Nephron progenitor cell (in vitro differentiated cells): ENCODE measurements around the gene GRK3.

ENCODE experiments used
- DNase-seq: peaks from one replicate; pipeline ENCODE4 v3.0.0; 2021
- H3K27ac Mint-ChIP-seq: 2 replicates; pipeline ENCODE4 v1.8.0; 2021; ENCODE audit warnings: mild to moderate bottlenecking, moderate library complexity, mixed read lengths
- H3K27me3 Mint-ChIP-seq: 2 replicates; pipeline ENCODE4 v1.8.0; 2021; ENCODE audit warnings: mild to moderate bottlenecking, low read depth, mixed read lengths; ENCODE audit not compliant: poor library complexity
- H3K36me3 Mint-ChIP-seq: 2 replicates; pipeline ENCODE4 v1.8.0; 2021; ENCODE audit warnings: low read depth, mixed read lengths
- H3K4me1 Mint-ChIP-seq: 2 replicates; pipeline ENCODE4 v1.8.0; 2021; ENCODE audit warnings: mixed read lengths
- H3K4me3 Mint-ChIP-seq: 2 replicates; pipeline ENCODE4 v1.8.0; 2021; ENCODE audit warnings: mild to moderate bottlenecking, moderate library complexity, mixed read lengths
- H3K9me3 Mint-ChIP-seq: 2 replicates; pipeline ENCODE4 v1.8.0; 2021; ENCODE audit warnings: mild to moderate bottlenecking, moderate library complexity, mixed read lengths
- TF ChIP-seq, protein P1 (sequence below): fragments of 200-600 bp; sonication (generic); IDR thresholded peaks from 2 replicates; pipeline ENCODE4 v1.5.0; 2021; ENCODE audit warnings: antibody characterized with exemption

Gene GRK3

DNA sequence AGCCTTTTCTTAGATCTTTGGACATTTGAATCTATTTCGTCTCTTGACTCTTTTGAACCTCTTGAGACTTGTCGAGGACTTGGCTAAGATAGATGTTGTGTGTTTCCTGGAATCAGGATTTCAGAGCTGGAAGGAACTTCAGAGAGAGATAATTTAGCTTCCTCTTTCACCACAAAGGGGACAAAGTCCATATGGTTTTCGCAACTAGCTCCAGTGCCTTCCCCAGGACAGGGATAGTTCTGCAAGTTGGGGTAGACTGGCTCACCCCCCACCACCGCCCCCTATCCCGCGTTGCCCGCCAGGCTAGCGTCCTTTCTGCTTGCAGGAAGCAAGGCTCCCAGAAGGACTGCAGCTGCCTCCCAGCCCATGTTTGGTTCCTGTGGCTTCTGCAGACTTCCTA, 101.8 kb downstream of the GRK3 start:
- no peaks in the 10 kb centered on the region for H3K4me1 Mint-ChIP-seq
- H3K9me3 Mint-ChIP-seq, result no peaks in the 10 kb centered on the region
- TF ChIP-seq, protein P1, sequence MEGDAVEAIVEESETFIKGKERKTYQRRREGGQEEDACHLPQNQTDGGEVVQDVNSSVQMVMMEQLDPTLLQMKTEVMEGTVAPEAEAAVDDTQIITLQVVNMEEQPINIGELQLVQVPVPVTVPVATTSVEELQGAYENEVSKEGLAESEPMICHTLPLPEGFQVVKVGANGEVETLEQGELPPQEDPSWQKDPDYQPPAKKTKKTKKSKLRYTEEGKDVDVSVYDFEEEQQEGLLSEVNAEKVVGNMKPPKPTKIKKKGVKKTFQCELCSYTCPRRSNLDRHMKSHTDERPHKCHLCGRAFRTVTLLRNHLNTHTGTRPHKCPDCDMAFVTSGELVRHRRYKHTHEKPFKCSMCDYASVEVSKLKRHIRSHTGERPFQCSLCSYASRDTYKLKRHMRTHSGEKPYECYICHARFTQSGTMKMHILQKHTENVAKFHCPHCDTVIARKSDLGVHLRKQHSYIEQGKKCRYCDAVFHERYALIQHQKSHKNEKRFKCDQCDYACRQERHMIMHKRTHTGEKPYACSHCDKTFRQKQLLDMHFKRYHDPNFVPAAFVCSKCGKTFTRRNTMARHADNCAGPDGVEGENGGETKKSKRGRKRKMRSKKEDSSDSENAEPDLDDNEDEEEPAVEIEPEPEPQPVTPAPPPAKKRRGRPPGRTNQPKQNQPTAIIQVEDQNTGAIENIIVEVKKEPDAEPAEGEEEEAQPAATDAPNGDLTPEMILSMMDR, result no peak
- no peak overlapping the region for H3K4me3 Mint-ChIP-seq
- peaks cover 10% of the 10 kb centered on the region for H3K36me3 Mint-ChIP-seq
- H3K27ac Mint-ChIP-seq, result no peak overlapping the region
- DNase-seq, result peak; percentile 3
- H3K27me3 Mint-ChIP-seq, result no peaks in the 10 kb centered on the region

DNA sequence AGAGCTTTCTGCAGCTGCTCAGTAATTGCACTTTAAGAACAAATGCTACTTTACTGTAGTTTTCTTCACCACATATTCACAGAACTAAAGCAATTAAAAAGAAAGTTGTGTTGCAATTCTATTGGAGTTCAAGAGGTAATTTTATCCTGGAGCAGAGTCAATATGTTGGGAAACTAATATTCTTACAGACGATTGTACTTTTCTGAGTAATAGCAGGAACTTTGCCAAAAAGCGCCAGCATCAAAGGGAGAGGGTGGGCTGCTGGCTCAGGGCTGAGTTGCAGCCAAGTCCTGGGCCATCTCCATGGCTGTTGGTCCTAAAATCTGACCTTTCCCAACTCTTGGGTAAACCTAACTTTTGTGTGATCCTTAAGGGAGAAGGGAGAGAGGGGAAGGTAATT, 104.0 kb downstream of the GRK3 start:
- TF ChIP-seq, protein P1, result no peak
- Mint-ChIP-seq H3K9me3 (no peaks in the 10 kb centered on the region), H3K27ac (no peak overlapping the region), H3K27me3 (peaks cover 3% of the 10 kb centered on the region), H3K4me3 (no peak overlapping the region), H3K36me3 (peaks cover 20% of the 10 kb centered on the region), H3K4me1 (no peaks in the 10 kb centered on the region)
- no peak for DNase-seq

DNA sequence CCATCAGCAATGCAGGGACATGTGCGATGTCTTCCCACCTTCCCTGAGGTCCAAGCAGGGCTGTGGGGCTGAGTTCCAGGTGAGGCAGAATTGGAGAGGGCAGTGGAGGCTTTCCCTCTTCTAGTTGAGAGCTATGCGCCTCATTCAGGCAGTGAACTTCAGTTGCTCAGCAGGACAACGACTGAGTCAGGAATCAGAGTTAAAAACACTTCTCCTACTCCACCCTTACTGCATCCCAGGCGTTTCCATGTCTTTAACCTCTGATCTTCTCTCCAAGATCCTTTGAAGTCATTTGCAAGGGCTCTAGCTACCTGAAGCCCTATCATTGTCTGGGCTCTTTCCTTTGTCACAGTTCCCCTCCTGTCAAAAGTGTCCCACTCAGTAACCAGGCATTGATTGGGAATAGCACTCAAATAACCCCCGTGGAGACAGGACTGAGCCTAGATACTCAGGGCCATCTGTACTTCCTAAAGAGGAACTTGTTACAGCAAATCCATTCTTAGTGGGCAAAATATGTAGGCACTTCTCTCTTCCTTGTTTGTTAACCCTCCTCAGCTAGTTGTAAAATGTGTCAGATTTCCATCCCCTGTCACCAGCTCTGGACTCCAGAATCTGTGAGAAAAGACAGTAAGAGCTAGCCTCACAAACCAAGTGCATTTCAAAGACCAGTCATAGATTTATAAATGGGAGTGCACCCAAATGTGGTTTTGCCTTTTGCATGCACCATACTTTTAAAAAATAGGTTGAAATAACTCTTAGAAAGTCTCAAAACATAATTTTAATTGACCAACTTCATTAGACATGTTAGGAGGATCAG, 105.0 kb downstream of the GRK3 start:
- Mint-ChIP-seq H3K27me3 (peaks cover 3% of the 10 kb centered on the region), H3K4me1 (no peaks in the 10 kb centered on the region), H3K36me3 (peaks cover 30% of the 10 kb centered on the region), H3K4me3 (no peak overlapping the region), H3K9me3 (no peaks in the 10 kb centered on the region), H3K27ac (no peak overlapping the region)
- no peak for DNase-seq
- TF ChIP-seq, protein P1, result no peak

DNA sequence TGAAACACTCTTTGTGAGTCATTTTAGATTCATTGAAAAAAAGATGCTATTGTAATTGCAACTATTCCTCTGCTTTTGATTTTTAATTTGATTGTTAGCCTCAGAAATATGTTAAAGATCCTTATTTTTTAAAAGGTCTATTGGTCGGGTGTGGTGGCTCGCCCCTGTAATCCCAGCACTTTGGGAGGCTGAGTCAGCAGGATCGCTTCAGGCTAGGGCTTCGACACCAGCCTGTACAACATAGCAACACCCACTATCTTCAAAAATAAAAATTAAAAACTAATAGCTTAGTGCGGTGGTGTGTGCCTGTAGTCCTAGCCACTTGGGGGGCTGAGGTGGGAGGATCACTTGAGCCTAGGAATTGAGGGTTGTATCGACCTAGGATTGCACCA, 105.6 kb downstream of the GRK3 start:
- Mint-ChIP-seq H3K27ac (no peak overlapping the region), H3K4me1 (no peaks in the 10 kb centered on the region), H3K9me3 (no peaks in the 10 kb centered on the region), H3K4me3 (no peak overlapping the region), H3K36me3 (peaks cover 32% of the 10 kb centered on the region), H3K27me3 (peaks cover 3% of the 10 kb centered on the region)
- TF ChIP-seq, protein P1, result no peak
- no peak for DNase-seq

DNA sequence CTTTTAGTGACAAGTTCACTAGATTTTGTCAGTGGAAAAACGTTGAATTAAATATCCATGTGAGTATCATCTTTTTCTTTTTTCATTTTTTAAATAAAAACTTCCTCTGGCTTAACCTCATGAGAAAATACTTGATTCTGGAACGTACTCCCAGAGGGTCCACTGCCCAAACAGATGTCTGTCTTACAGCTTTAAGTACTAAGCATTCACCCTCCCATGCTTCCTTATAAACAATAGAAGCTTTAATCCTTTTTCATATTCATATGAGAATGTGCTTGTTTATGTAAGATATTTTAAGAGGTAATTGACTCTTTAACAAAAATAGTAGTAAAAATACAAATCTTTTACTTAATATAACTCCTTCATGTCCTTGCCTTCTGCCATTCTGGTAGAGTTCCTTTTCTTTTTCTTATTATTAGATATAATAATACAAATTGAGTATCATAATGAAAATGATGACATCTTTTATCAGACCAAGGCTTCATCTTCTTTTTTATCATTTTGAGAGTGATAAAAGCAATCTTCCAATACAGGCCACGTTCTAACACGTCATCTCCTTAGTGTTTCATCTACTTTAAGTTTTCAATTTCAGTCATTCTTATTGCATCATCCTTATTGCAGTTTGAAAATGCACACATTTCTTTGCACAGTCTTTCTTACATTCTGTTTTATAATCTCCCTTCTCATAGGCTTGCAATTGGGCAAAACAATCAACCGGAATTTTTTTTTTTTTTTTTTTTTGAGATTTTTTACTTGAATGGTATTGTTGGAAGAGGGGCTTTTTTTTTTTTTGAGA, 108.0 kb downstream of the GRK3 start:
- peaks cover 3% of the 10 kb centered on the region for H3K27me3 Mint-ChIP-seq
- no peaks in the 10 kb centered on the region for H3K9me3 Mint-ChIP-seq
- H3K36me3 Mint-ChIP-seq, result peaks cover 36% of the 10 kb centered on the region
- no peaks in the 10 kb centered on the region for H3K4me1 Mint-ChIP-seq
- TF ChIP-seq, protein P1, result no peak
- H3K27ac Mint-ChIP-seq, result no peak overlapping the region
- no peak for DNase-seq
- no peak overlapping the region for H3K4me3 Mint-ChIP-seq
